Fibroblast of skin of scalp (primary cell): ENCODE data around the gene FHAD1. TPM values are rescaled to one million over a fixed set of nuclear protein-coding genes. Genes with fewer than 3 reads are reported as not detected.

Source experiments
- DNase-seq: peaks from one replicate; pipeline ENCODE4 v3.0.0-alpha.2; 2013
- polyA plus RNA-seq, 2 experiments: library from polyadenylated mRNA; unstranded; fragments of 120-200 nt; gene quantifications; one replicate each; pipeline ENCODE4 v1.2.1, GENCODE V29; 2013; ENCODE audit not compliant: insufficient read length in 2 of 2

Gene FHAD1
- 1.5 TPM for polyA plus RNA-seq (2013, experiment 1 of 2; ENCODE audit: insufficient read length)
- polyA plus RNA-seq (2013, experiment 2 of 2; ENCODE audit: insufficient read length): 2.0 TPM

DNA sequence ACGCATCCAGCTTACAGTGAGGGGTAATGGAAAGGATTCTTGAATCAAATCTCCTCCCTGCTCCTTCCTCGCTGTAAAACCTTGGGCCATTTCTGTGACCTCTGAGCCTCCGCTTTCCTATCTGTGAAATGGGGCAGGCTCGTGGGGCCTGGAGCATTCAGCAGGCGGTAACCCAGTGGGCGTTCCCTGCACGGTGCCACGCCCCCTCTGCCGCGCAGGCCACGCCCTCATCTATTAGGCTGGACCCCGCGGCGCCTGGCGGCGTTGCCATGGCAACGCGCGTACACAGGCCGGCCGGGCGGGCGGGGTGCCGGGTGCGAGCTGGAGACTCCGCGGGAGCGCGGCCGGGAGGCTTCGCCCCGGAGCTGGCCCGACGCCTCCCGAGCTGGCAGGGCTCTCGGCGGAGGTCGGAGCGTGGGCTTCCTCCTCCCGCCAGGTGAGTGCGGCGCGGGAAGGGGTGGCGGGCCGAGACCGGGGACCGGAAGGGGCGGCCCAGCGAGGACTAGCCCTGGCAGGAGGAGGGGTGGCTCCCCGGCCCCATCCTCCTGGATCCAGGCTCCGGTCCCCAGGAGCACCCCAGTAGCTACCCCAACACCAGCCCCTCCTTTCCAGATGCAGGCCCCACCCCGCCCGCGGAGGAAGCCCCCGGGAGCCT is at the start of gene FHAD1:
Gene FHAD1 (plus strand): TSS at position 264 of the 655 bp plus-strand sequence. CDS start 4,562 bp downstream, outside the sequence.
- DNase-seq: peak; percentile 57

- DNase-seq: no peak
Observed at GRCh38 chr1:15197591-15198447, 49.2 kb upstream of the FHAD1 start.

- DNase-seq: no peak
Observed at GRCh38 chr1:15198684-15199083, 48.3 kb upstream of the FHAD1 start.

DNA sequence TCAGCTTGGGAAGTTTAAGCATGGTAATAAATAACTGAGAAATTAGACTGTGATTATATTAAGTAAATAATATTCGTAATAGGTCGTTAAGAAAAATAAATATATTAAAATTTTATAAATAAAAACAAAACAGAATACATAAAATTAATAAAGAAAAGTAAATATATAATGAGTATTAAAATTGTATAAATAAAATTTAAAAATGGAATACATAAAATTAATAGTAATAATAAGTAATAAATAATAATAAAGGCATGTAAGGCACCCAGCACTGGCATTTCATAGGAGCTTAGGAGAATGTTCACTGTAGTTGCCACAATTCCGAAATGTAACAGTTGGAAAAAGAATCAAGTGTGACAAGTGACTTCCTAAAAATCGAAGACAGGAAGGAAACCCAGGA is 45.8 kb upstream of the FHAD1 start:
- DNase-seq: no peak

- no peak for DNase-seq
Observed at GRCh38 chr1:15201849-15202551, 45.0 kb upstream of the FHAD1 start.

DNA sequence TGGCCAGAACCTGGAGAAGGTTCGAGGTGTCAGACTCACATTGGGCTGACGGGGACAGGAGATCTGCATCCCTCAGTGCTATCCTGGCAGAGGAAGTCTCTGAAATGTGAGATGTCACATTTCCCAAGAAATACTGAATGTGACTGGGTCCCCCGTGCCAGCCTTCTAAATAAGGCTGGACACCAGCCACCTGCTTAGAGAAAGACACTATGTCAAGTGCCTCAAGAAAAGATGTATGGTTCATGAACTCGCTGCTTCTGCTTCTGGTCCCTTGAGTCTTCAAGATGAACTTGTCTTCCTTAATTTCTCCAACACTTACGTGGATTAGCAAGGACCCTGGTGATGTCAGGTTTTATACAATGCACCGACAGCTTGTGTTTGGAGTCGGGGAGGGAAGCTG is 42.1 kb upstream of the FHAD1 start:
- no peak for DNase-seq

DNA sequence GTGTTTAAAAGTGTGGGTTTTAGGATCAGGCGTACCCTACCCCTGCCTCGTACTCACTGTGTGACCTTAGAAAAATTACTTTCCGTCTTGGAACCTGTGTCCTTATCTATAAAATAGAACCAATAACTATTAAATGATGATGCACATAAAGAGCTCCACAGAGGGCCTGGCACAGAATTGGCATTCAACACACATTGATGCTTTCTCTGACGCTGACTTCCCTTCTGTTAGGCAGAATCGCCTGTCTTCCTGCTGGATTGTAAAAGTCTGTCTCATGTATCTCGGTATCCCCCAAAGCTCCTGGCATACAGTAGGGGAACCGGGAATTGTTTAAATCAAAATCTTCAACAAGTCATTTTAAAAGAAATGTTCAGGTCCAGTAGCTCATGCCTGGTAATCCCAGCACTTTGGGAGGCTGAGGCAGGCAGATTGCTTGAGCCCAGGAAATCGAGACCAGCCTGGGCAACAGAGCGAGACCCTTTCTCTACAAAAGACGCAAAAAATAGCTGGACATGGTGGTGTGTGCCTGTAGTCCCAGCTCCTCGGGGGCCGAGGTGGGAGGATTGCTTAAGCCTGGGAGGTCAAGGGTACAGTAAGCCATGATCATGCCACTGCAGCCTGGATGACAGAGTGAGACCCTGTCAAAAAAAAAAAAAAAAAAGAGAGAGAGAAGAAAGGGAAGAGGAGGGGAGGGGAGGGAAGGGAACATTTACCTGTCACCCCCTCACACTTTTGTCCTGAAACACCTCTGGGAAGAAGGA is 41.3 kb upstream of the FHAD1 start:
- DNase-seq: no peak

DNA sequence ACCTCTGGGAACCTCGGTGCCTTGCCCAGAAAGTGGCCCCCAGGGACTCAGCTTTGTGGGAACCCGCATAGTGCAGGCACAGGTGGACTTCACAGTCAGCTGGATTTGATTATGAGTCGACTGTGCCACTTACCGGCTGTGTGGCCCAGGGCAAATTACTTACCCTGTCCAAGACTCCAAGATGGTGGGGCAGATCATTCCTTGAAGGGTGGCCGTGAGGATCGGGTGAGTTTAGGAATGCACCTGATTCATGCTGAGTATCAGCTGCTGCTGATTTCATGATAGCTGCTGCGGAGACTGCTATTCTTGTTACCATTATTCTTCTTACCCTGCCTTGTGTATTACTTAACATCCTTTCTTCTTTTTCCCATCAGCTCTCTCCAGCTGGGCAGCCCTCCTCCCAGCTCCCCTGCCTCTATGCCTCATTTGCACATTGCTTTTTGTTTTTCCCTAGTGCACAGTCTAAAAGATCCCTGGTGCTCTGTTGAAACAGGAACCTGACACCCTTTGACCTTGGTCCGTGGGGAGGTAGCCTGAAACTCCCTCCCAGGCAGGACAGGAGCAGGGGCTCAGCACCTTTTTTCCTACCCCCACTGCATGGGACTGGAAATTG is 40.5 kb upstream of the FHAD1 start:
- DNase-seq: no peak

DNA sequence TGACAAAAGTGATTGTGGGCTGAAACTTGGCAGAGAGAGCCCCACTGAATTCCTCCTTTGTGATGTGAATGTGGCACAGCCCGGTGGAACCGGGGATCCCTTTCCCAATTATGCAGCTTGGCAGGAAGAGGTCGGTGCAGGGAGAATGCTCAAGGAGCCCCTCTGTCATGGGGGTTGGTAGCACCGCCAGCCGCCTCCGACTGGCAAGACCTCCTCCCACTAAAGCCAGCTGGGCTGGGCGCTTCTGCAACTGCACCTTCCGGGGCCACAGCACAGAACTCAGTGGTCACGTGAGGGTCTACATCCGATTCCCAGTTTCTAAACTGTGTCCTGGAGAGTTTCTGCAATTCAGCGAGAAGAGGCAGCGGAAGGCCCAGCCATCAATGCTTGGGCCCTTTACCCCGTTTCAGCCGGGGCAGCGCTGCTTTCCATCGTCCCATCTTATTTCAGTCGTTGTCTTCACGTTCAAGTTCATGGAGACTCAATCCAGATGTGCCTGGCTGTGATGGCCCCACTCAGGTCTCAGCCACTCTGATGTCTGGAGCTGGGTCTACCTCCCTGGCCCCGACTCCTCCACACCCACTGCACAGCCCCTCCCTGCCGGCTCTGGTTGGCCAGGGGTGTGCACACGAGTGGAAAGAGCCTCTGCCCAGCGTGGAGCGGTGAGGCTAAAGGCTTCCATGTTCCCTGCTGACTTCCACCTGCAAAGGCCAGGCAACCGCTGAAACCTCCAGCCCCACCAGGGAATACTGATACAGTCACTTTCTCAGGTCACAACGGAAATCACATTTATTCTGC is 39.8 kb upstream of the FHAD1 start:
- no peak for DNase-seq

DNA sequence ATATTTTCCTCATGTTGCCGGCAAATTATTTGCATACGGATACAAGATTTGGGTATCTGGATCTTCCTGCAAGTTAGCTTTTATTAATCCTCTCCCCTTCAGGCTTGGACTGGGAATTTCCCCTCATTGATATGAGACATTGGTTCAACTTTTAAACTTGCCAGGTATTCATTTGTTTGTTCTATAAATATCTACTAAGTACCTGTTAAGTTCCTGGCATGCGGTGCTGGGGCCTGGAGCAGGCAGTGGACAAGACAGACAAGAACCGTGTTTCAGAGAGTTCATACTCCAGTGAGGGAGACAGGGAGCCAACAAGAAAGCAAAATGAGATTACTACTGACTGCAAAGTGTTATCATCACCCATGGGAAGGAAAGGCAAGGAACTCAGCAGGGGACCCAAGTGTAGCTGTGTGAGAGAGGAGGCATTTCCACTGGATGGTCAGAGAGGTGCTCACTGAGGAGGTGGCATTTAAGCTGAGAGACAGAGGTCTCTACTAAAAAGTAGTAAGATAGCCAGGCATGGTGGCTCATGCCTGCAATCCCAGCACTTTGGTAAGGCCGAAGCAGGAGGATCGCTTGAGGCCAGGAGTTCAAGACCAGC is 39.1 kb upstream of the FHAD1 start:
- no peak for DNase-seq

DNA sequence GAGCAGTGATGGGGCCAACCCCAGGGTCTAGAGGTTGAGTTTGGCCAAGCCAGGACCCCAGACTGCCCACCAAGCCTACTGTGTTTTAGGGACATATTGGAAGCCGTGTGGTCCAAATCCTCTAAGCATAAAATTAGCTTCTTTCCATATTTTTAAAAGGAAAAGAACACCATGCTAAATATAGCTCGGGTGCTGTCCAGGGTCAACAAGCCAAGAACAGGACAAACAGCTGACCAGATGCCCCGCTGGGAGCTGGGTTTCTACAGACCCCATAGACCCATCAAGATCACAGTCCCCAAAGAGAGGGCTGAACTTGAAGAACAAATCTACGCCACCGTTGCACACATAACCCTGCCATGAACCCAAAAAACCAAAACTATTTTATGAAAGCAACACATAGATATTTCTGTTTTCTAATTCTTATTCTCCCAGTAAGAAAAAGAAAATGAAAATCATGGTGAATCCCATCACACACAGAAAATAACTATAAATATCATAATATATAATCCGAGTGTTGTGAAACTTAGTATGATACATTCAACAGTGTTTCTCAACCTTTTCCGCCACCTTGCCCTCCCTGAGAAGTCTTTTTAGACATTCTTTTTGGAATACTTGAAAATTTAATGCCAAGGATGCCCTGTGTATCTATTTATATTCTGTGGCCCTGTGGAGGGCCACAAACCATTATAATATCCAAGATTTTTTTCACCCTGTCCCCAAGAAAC is 36.2 kb upstream of the FHAD1 start:
- DNase-seq: no peak

DNA sequence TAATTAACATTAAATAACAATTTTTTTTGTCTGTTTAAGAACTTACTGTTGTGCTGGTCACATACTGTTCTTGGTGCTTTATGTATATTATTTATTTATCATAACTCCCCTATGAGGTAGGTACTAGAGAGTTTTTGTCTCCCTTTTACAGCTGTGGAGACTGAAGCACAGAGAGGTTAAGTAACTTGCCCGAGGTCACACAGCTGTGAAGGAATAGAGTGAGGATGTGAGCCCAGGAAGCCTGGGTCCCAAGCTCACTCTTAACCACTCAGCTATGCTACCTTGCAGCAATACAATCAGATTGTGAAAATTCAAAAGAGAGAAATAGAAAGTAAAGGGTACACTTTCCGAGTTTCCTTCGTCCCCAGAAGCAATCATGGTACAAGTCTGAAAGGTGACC is 35.6 kb upstream of the FHAD1 start:
- DNase-seq: no peak

GRCh38 chr1:15212216-15212953 is 34.6 kb upstream of the FHAD1 start:
- DNase-seq: no peak

DNA sequence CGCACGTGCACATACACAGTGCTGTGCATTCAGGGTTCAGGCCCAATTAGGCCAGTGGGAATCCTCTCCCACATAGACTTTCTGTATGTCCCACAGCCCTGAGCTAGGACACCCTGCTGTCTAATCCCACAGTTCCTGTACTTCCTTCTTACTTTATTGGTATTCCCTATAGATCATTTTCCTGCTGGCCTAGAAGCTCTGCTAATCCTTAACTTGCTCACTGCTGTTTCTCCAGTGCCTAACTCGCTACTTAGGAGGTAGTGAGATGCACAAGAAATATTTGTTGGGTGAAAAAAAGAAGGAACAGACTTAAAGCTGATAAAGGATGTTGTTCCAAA is 34.1 kb upstream of the FHAD1 start:
- no peak for DNase-seq

DNA sequence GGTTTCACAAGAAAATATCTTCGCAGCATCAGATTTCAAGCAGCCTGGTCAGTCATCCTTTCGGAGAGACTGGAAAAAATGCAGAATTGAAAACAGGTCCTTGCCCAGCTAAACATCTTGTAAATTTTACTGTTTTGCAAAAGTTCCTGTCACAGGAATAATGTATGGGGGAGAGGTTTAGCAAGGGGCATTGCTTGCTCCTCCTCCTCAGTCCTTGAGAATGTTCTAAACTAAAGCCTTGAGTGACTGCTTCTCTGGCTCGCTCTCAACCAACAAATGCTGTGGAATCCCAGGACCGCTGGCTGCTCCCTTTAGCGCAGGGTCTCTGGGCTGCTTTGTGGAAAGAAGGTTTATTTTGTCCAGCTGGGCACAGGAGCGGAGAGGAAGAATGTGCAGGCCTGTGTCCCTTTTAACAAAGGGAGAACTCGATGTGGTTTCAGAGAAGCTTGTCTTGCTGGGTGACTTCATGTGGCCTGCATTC is 33.6 kb upstream of the FHAD1 start:
- DNase-seq: no peak

GRCh38 chr1:15214527-15214926 is 32.5 kb upstream of the FHAD1 start:
- peak; percentile 74 for DNase-seq

GRCh38 chr1:15215116-15215515 is 31.9 kb upstream of the FHAD1 start:
- DNase-seq: no peak

DNA sequence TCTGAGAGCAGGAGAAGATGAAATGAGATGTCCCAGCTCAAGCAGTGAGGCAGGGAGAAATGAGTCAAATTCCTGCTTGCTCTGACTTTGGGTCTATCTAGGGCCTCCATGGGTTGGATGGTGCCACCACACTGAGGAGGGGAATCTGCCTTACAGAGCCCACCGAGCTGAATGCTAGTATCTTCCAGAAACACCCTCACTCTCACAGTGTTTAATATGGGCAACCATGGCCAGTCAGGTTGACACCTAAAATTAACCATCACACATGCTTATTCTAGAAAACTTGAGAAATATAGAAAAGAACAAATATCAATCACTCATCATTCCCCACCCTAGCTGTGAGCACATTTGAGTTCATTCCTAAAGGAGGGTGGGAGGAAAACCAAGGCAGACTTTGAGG is 29.4 kb upstream of the FHAD1 start:
- no peak for DNase-seq
